CMK (cell line): ENCODE measurements around the gene CAMK2A.

ENCODE experiments used
- DNase-seq: peaks from one replicate; pipeline ENCODE4 v3.0.0-alpha.2; 2010; ENCODE audit warnings: low read depth

The CAMK2A gene

GRCh38 chr5:150316320-150316719 lies 26.7 kb upstream of the CAMK2A start:
- DNase-seq: no peak

GRCh38 chr5:150315245-150315644 lies 25.7 kb upstream of the CAMK2A start:
- DNase-seq: no peak

- DNase-seq: no peak
These were observed 24.5 kb upstream of the CAMK2A start for GRCh38 chr5:150313921-150314716.

GRCh38 chr5:150313501-150313900 lies 23.9 kb upstream of the CAMK2A start:
- no peak for DNase-seq

- no peak for DNase-seq
These were observed 22.9 kb upstream of the CAMK2A start for GRCh38 chr5:150312518-150312917.

GRCh38 chr5:150311015-150311692 lies 21.6 kb upstream of the CAMK2A start:
- no peak for DNase-seq

- DNase-seq: no peak
These were observed 20.7 kb upstream of the CAMK2A start for GRCh38 chr5:150310246-150310645.

- DNase-seq: no peak
These were observed 20.3 kb upstream of the CAMK2A start for GRCh38 chr5:150309886-150310239.

- no peak for DNase-seq
These were observed 19.7 kb upstream of the CAMK2A start for GRCh38 chr5:150309101-150309885.

GRCh38 chr5:150307617-150308426 lies 18.2 kb upstream of the CAMK2A start:
- DNase-seq: no peak

- no peak for DNase-seq
These were observed 17.2 kb upstream of the CAMK2A start for GRCh38 chr5:150306775-150307174.

GRCh38 chr5:150305557-150305956 lies 16.0 kb upstream of the CAMK2A start:
- DNase-seq: no peak

- DNase-seq: no peak
These were observed 15.5 kb upstream of the CAMK2A start for GRCh38 chr5:150305095-150305494.

- no peak for DNase-seq
These were observed 15.0 kb upstream of the CAMK2A start for GRCh38 chr5:150304481-150305081.

- no peak for DNase-seq
These were observed 14.2 kb upstream of the CAMK2A start for GRCh38 chr5:150303660-150304386.

GRCh38 chr5:150303070-150303615 lies 13.6 kb upstream of the CAMK2A start:
- no peak for DNase-seq

GRCh38 chr5:150302301-150303069 lies 12.9 kb upstream of the CAMK2A start, which contains the start of gene ARSI:
Gene ARSI, minus strand, starts transcription at chr5:150302905. Its CDS starts 532 bp downstream, at chr5:150302373.
- no peak for DNase-seq

- DNase-seq: no peak
These were observed 12.3 kb upstream of the CAMK2A start for GRCh38 chr5:150301901-150302300.

- DNase-seq: no peak
These were observed 11.6 kb upstream of the CAMK2A start for GRCh38 chr5:150301170-150301505.
